PC-3 (cell line): ENCODE results near the gene ZNF529.

Experiments used
- EZH2phosphoT487 ChIP-seq: fragments of 300-600 bp; sonication (generic); IDR thresholded peaks from 2 replicates; pipeline ENCODE4 v1.6.1; 2018; ENCODE audit warnings: mild to moderate bottlenecking, antibody characterized with exemption, low read length, borderline replicate concordance
- TF ChIP-seq, protein P1 (sequence below): fragments of 300-600 bp; sonication (generic); conservative IDR thresholded peaks from 2 replicates; pipeline ENCODE4 v1.5.1; 2017; ENCODE audit warnings: antibody characterized with exemption, low read depth, mild to moderate bottlenecking, low read length

DNA sequence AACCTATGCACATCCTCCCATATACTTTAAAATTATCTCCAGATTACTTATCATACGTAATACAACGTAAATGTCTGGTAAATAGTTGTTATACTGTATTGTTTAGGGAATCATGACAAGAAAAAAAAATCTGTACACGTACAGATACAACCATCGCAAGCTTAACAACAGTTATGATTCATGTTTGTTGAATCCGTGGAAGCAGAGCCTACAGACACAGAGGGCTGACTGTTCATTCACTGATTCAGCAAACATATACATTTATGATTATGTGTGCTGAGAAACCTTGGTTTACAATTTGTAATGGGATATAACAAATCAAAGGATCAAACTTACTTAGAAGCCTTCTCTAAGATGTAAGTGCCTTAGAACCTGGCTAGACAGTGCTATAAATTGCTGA lies 46.5 kb downstream of the ZNF529 start:
- TF ChIP-seq, protein P1, sequence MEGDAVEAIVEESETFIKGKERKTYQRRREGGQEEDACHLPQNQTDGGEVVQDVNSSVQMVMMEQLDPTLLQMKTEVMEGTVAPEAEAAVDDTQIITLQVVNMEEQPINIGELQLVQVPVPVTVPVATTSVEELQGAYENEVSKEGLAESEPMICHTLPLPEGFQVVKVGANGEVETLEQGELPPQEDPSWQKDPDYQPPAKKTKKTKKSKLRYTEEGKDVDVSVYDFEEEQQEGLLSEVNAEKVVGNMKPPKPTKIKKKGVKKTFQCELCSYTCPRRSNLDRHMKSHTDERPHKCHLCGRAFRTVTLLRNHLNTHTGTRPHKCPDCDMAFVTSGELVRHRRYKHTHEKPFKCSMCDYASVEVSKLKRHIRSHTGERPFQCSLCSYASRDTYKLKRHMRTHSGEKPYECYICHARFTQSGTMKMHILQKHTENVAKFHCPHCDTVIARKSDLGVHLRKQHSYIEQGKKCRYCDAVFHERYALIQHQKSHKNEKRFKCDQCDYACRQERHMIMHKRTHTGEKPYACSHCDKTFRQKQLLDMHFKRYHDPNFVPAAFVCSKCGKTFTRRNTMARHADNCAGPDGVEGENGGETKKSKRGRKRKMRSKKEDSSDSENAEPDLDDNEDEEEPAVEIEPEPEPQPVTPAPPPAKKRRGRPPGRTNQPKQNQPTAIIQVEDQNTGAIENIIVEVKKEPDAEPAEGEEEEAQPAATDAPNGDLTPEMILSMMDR = no peak
- TF ChIP-seq EZH2phosphoT487 = no peak
